Lower lobe of right lung (tissue), 2 donors: ENCODE measurements around the gene COX7B. TPM values are rescaled to one million over a fixed set of nuclear protein-coding genes. Genes with fewer than 3 reads are reported as not detected.
"Not testable (repeated sequence)": the region's sequence is repeated elsewhere in the genome, so short reads cannot be mapped to it uniquely, and the experiment has no call there.

Source experiments
- ATAC-seq, 2 donors: fragments of 200-7000 bp; cut with Tn5 transposase; one replicate each; pipeline ENCODE4 v1.9.1; 2020 to 2022; ENCODE audit warnings: mild to moderate bottlenecking in 2 of 2, moderate library complexity in 2 of 2
- DNase-seq: peaks from one replicate; pipeline ENCODE4 v3.0.0-alpha.2; 2020
- H3K27ac ChIP-seq: fragments of 200-600 bp; one replicate; pipeline ENCODE4 v1.8.0; 2022
- H3K27me3 ChIP-seq: fragments of 200-600 bp; one replicate; pipeline ENCODE4 v1.8.0; 2022; ENCODE audit warnings: low read depth
- H3K36me3 ChIP-seq: fragments of 200-600 bp; one replicate; pipeline ENCODE4 v1.8.0; 2022; ENCODE audit warnings: mild to moderate bottlenecking
- H3K4me1 ChIP-seq: fragments of 200-600 bp; one replicate; pipeline ENCODE4 v1.8.0; 2022
- H3K4me3 ChIP-seq: fragments of 200-600 bp; one replicate; pipeline ENCODE4 v1.8.0; 2022; ENCODE audit warnings: mild to moderate bottlenecking
- H3K9me3 ChIP-seq: fragments of 200-600 bp; one replicate; pipeline ENCODE4 v1.8.0; 2022
- CTCF ChIP-seq: fragments of 200-600 bp; IDR thresholded peaks from one replicate; pipeline ENCODE4 v1.8.0; 2022; ENCODE audit warnings: antibody characterized with exemption, mild to moderate bottlenecking
- intact Hi-C: fragments of 100-400 bp; cut with DNase I; formaldehyde crosslinking; loops from one replicate; pipeline ENCODE4 v1.11.0; 2022
- total RNA-seq: library from RNA; stranded (reverse); fragmentation: NEBNext Ultra II Directional; extraction: Animal tissue kit (Norgen Biotek cat#: 25700); gene quantifications from one replicate; pipeline ENCODE4 v1.2.1, GENCODE V29; 2021
- donor health status: DM: no; HTN: yes; CAD: no; lungs with severe emphysema.

The COX7B gene
- total RNA-seq, 1 donor from 2014 or later = 174 TPM

- Histone ChIP-seq H3K4me3 (no peak overlapping the region), H3K4me1 (peaks cover 15% of the 10 kb centered on the region), H3K9me3 (no peaks in the 10 kb centered on the region), H3K27me3 (no peaks in the 10 kb centered on the region), H3K36me3 (no peaks in the 10 kb centered on the region), H3K27ac (no peak overlapping the region)
- intact Hi-C loops = loop anchor here (10.0 kb wide), 1 partner anchor 106 kb away; no protein-coding TSS in a partner anchor
- DNase-seq = no peak
- peak in 1 of 2 donors; percentile 68 for ATAC-seq
- TF ChIP-seq CTCF = no peak
Observed at GRCh38 chrX:77918568-77918967, 19.3 kb downstream of the COX7B start.

GRCh38 chrX:77919370-77919769, 20.1 kb downstream of the COX7B start:
- not testable (repeated sequence) for DNase-seq, H3K9me3 ChIP-seq, H3K27me3 ChIP-seq, H3K4me3 ChIP-seq, ATAC-seq, H3K36me3 ChIP-seq, H3K27ac ChIP-seq
- H3K4me1 ChIP-seq = peaks cover 15% of the 10 kb centered on the region
- intact Hi-C loops = loop anchor here (10.0 kb wide), 1 partner anchor 105 kb away; no protein-coding TSS in a partner anchor

- Histone ChIP-seq H3K36me3 (no peaks in the 10 kb centered on the region), H3K4me3 (no peak overlapping the region), H3K27ac (no peak overlapping the region), H3K4me1 (peaks cover 11% of the 10 kb centered on the region), H3K9me3 (no peaks in the 10 kb centered on the region), H3K27me3 (no peaks in the 10 kb centered on the region)
- intact Hi-C loops = no loop called here
- TF ChIP-seq CTCF = no peak
- DNase-seq = no peak
- ATAC-seq = no peak
Observed at GRCh38 chrX:77922787-77923186, 23.5 kb downstream of the COX7B start.

- H3K4me1 ChIP-seq = no peaks in the 10 kb centered on the region
- no peaks in the 10 kb centered on the region for H3K36me3 ChIP-seq
- no peak overlapping the region for H3K27ac ChIP-seq
- no peaks in the 10 kb centered on the region for H3K27me3 ChIP-seq
- no peak for TF ChIP-seq CTCF
- no peak for ATAC-seq
- no peak for DNase-seq
- H3K9me3 ChIP-seq = no peaks in the 10 kb centered on the region
- intact Hi-C loops = no loop called here
- no peak overlapping the region for H3K4me3 ChIP-seq
Observed at GRCh38 chrX:77924320-77924859, 25.1 kb downstream of the COX7B start.

- Histone ChIP-seq H3K27ac (no peak overlapping the region), H3K36me3 (no peaks in the 10 kb centered on the region), H3K9me3 (no peaks in the 10 kb centered on the region), H3K4me3 (no peak overlapping the region), H3K4me1 (no peaks in the 10 kb centered on the region), H3K27me3 (no peaks in the 10 kb centered on the region)
- DNase-seq = no peak
- no peak for ATAC-seq
- no peak for TF ChIP-seq CTCF
- intact Hi-C loops = no loop called here
Observed at GRCh38 chrX:77925764-77926163, 26.5 kb downstream of the COX7B start.

- Histone ChIP-seq H3K4me1 (no peaks in the 10 kb centered on the region), H3K9me3 (no peaks in the 10 kb centered on the region), H3K4me3 (no peak overlapping the region), H3K27me3 (no peaks in the 10 kb centered on the region), H3K36me3 (no peaks in the 10 kb centered on the region), H3K27ac (no peak overlapping the region)
- ATAC-seq = no peak
- no peak for TF ChIP-seq CTCF
- intact Hi-C loops = no loop called here
- DNase-seq = no peak
Observed at GRCh38 chrX:77930581-77930980, 31.3 kb downstream of the COX7B start.
